Neural progenitor cell (in vitro differentiated cells): ENCODE results near the gene FUT3. TPM values are rescaled to one million over a fixed set of nuclear protein-coding genes. Genes with fewer than 3 reads are reported as not detected.
"Not testable (repeated sequence)": the region's sequence is repeated elsewhere in the genome, so short reads cannot be mapped to it uniquely, and the experiment has no call there.

ENCODE experiments used
- DNase-seq: peaks from one replicate; pipeline ENCODE4 v3.0.0-alpha.2; 2016; ENCODE audit warnings: low spot score
- H2AFZ ChIP-seq: fragments of 200-600 bp; sonication (generic); replicated peaks from 2 replicates; pipeline ENCODE4 v1.6.1; 2016; ENCODE audit warnings: antibody characterized with exemption
- H3F3A ChIP-seq: fragments of 200-600 bp; sonication (generic); 2 replicates; pipeline ENCODE4 v1.6.1; 2016; ENCODE audit warnings: antibody characterized with exemption, low read depth
- H3K27ac ChIP-seq: fragments of 200-600 bp; sonication (generic); 2 replicates; pipeline ENCODE4 v1.5.1; 2016; ENCODE audit warnings: mild to moderate bottlenecking
- H3K27me3 ChIP-seq: fragments of 200-600 bp; sonication (generic); 2 replicates; pipeline ENCODE4 v1.6.1; 2016; ENCODE audit warnings: mild to moderate bottlenecking, moderate library complexity
- H3K36me3 ChIP-seq: fragments of 200-600 bp; sonication (generic); 2 replicates; pipeline ENCODE4 v1.5.1; 2016
- H3K4me1 ChIP-seq: fragments of 200-600 bp; sonication (generic); 2 replicates; pipeline ENCODE4 v1.6.1; 2016; ENCODE audit warnings: mixed run types
- H3K4me2 ChIP-seq: fragments of 200-600 bp; sonication (generic); 2 replicates; pipeline ENCODE4 v1.6.1; 2016
- H3K4me3 ChIP-seq: fragments of 200-600 bp; sonication (generic); 2 replicates; pipeline ENCODE4 v1.5.1; 2016
- H3K79me2 ChIP-seq: fragments of 200-600 bp; sonication (generic); 2 replicates; pipeline ENCODE4 v1.6.1; 2016; ENCODE audit warnings: low read depth
- H3K9ac ChIP-seq: fragments of 200-600 bp; sonication (generic); 2 replicates; pipeline ENCODE4 v1.6.1; 2016
- H3K9me3 ChIP-seq: fragments of 200-600 bp; sonication (generic); 2 replicates; pipeline ENCODE4 v1.5.1; 2016; ENCODE audit warnings: low read depth
- H4K20me1 ChIP-seq: fragments of 200-600 bp; sonication (generic); 2 replicates; pipeline ENCODE4 v1.6.1; 2016; ENCODE audit warnings: low read depth
- H3K27ac Mint-ChIP-seq: 3 replicates; pipeline ENCODE4 v1.8.0; 2021; ENCODE audit warnings: mixed read lengths
- H3K27me3 Mint-ChIP-seq: 2 replicates; pipeline ENCODE4 v1.8.0; 2022; ENCODE audit warnings: low read depth, mild to moderate bottlenecking, inconsistent platforms, moderate library complexity, mixed read lengths; ENCODE audit not compliant: insufficient read depth
- H3K36me3 Mint-ChIP-seq: 3 replicates; pipeline ENCODE4 v1.8.0; 2021; ENCODE audit warnings: mixed read lengths
- H3K4me1 Mint-ChIP-seq: 3 replicates; pipeline ENCODE4 v1.8.0; 2021; ENCODE audit warnings: mixed read lengths
- H3K4me3 Mint-ChIP-seq: 3 replicates; pipeline ENCODE4 v1.8.0; 2021; ENCODE audit warnings: mild to moderate bottlenecking, moderate library complexity, mixed read lengths
- H3K9me3 Mint-ChIP-seq: 3 replicates; pipeline ENCODE4 v1.8.0; 2020; ENCODE audit warnings: mixed read lengths
- CTCF ChIP-seq: fragments of 200-600 bp; sonication (generic); IDR thresholded peaks from 2 replicates; pipeline ENCODE4 v1.5.1; 2017; ENCODE audit warnings: antibody characterized with exemption, mild to moderate bottlenecking
- EZH2 ChIP-seq: fragments of 200-600 bp; sonication (generic); IDR thresholded peaks from 2 replicates; pipeline ENCODE4 v1.6.1; 2017; ENCODE audit warnings: antibody characterized with exemption, mild to moderate bottlenecking, moderate library complexity
- EZH2phosphoT487 ChIP-seq: fragments of 200-600 bp; sonication (generic); IDR thresholded peaks from 2 replicates; pipeline ENCODE4 v1.6.1; 2017; ENCODE audit warnings: antibody characterized with exemption
- total RNA-seq: library from RNA; depleted of rRNA; stranded (reverse); fragments of >200 nt; gene quantifications from 2 replicates; pipeline ENCODE4 v1.2.3, GENCODE V29; 2015; ENCODE audit warnings: low replicate concordance

The FUT3 gene
- total RNA-seq, 1 donor from 2014 or later, result not detected

- H3K27ac Mint-ChIP-seq, result no peak overlapping the region
- no peaks in the 10 kb centered on the region for H3K4me1 Mint-ChIP-seq
These were observed 6.2 kb upstream of the FUT3 start for GRCh38 chr19:5857203-5858081.

GRCh38 chr19:5855151-5855550, 3.9 kb upstream of the FUT3 start:
- H3K27me3 ChIP-seq, H3K36me3 Mint-ChIP-seq, H3K4me3 Mint-ChIP-seq, H2AFZ ChIP-seq, H3K79me2 ChIP-seq, H3K9me3 Mint-ChIP-seq, H3K27ac ChIP-seq, H3K27me3 Mint-ChIP-seq, H3K36me3 ChIP-seq, H3K4me3 ChIP-seq, H3K4me1 Mint-ChIP-seq, H3F3A ChIP-seq, H3K9ac ChIP-seq, H3K27ac Mint-ChIP-seq, H4K20me1 ChIP-seq, H3K9me3 ChIP-seq: not testable (repeated sequence)
- DNase-seq, result peak; percentile 68
- Histone ChIP-seq H3K4me2 (peak overlapping the region; percentile 45), H3K4me1 (peaks cover 29% of the 10 kb centered on the region)

More at GRCh38 chr19:5857203-5858081, 6.2 kb upstream of the FUT3 start:
- H3K79me2 ChIP-seq, result no peaks in the 10 kb centered on the region
- Mint-ChIP-seq H3K36me3 (no peaks in the 10 kb centered on the region), H3K9me3 (no peaks in the 10 kb centered on the region), H3K27me3 (peaks cover 3% of the 10 kb centered on the region), H3K4me3 (no peak overlapping the region)
- no peaks in the 10 kb centered on the region for H3K9me3 ChIP-seq
- no peaks in the 10 kb centered on the region for H4K20me1 ChIP-seq
- TF ChIP-seq EZH2phosphoT487 (no peak), CTCF (no peak), EZH2 (no peak)
- H3K4me3 ChIP-seq, result no peak overlapping the region
- no peaks in the 10 kb centered on the region for H3F3A ChIP-seq
- H3K9ac ChIP-seq, result no peak overlapping the region
- H3K4me1 ChIP-seq, result peaks cover 29% of the 10 kb centered on the region
- no peaks in the 10 kb centered on the region for H3K27me3 ChIP-seq
- DNase-seq, result no peak
- no peak overlapping the region for H3K27ac ChIP-seq
- no peak overlapping the region for H2AFZ ChIP-seq
- H3K36me3 ChIP-seq, result no peaks in the 10 kb centered on the region
- no peak overlapping the region for H3K4me2 ChIP-seq

GRCh38 chr19:5854121-5854520, 2.9 kb upstream of the FUT3 start:
- H3K27me3 Mint-ChIP-seq, H3K36me3 Mint-ChIP-seq, H3K27ac Mint-ChIP-seq, H3K36me3 ChIP-seq, H3K27ac ChIP-seq, H3K4me3 Mint-ChIP-seq, H4K20me1 ChIP-seq, H2AFZ ChIP-seq, H3K9me3 ChIP-seq, H3K27me3 ChIP-seq, H3F3A ChIP-seq, DNase-seq, H3K9me3 Mint-ChIP-seq, H3K4me3 ChIP-seq, H3K9ac ChIP-seq, H3K79me2 ChIP-seq, H3K4me1 Mint-ChIP-seq: not testable (repeated sequence)
- H3K4me1 ChIP-seq, result peaks cover 29% of the 10 kb centered on the region
- peak overlapping the region; percentile 27 for H3K4me2 ChIP-seq

GRCh38 chr19:5850743-5851293, 431 bp downstream of the FUT3 start:
- no peaks in the 10 kb centered on the region for H3K9me3 ChIP-seq
- Mint-ChIP-seq H3K27me3 (no peaks in the 10 kb centered on the region), H3K4me1 (no peaks in the 10 kb centered on the region), H3K4me3 (no peak overlapping the region), H3K9me3 (peaks cover 6% of the 10 kb centered on the region), H3K36me3 (no peaks in the 10 kb centered on the region), H3K27ac (no peak overlapping the region)
- no peaks in the 10 kb centered on the region for H3K36me3 ChIP-seq
- H3K79me2 ChIP-seq, result no peaks in the 10 kb centered on the region
- H3K27me3 ChIP-seq, result no peaks in the 10 kb centered on the region
- peaks cover 21% of the 10 kb centered on the region for H3K4me1 ChIP-seq
- no peak overlapping the region for H3K4me3 ChIP-seq
- DNase-seq, result no peak
- no peak overlapping the region for H3K9ac ChIP-seq
- no peak overlapping the region for H2AFZ ChIP-seq
- H3K27ac ChIP-seq, result no peak overlapping the region
- TF ChIP-seq CTCF, result no peak
- TF ChIP-seq EZH2phosphoT487, result no peak
- TF ChIP-seq EZH2, result no peak
- no peaks in the 10 kb centered on the region for H3F3A ChIP-seq
- no peaks in the 10 kb centered on the region for H4K20me1 ChIP-seq
- no peak overlapping the region for H3K4me2 ChIP-seq
